Measurements from ENCODE around the gene EPB42. TPM values are rescaled to one million over a fixed set of nuclear protein-coding genes. Genes with fewer than 3 reads are reported as not detected.
A peak's percentile ranks its signal among the peaks of the same experiment; 100 is the strongest.
"Not testable (repeated sequence)": the region's sequence is repeated elsewhere in the genome, so short reads cannot be mapped to it uniquely, and the experiment has no call there.

EPB42 gene
- total and polyA plus RNA-seq, 4 donors, result 0.60 TPM; not detected in 3

- Histone ChIP-seq H3K36me3 (ENCODE audit: control insufficient read depth in 1 of 2, insufficient read depth in 2 of 2, low read length in 1 of 2) (no peaks in the 10 kb centered on the region), H3K27me3 (ENCODE audit: control insufficient read depth in 1 of 2, insufficient read depth in 2 of 2, low read length in 1 of 2) (no peaks in the 10 kb centered on the region), H3K27ac (ENCODE audit: low read depth in 1 of 2, low read length in 2 of 2) (no peak overlapping the region), H3K9me3 (ENCODE audit: control insufficient read depth, low read length) (no peaks in the 10 kb centered on the region), H3K4me3 (ENCODE audit: low read length in 2 of 2) (no peak overlapping the region), H3K4me1 (ENCODE audit: control insufficient read depth in 1 of 2, insufficient read depth in 2 of 2, low read length in 2 of 2) (no peaks in the 10 kb centered on the region)
- ATAC-seq (ENCODE audit: low FRiP score) (no peak), DNase-seq (no peak)
- intact Hi-C loops (cut with DNase I), result no loop called here
- WGBS, 2 donors, result 93 to 97% methylated on average over 6 of the region's 6 CpGs
These were observed 14.7 kb upstream of the EPB42 start for GRCh38 chr15:43235536-43235935.

- ATAC-seq (ENCODE audit: low FRiP score) (no peak), DNase-seq (no peak)
- no peak overlapping the region for H3K4me3 ChIP-seq (ENCODE audit: low read length in 2 of 2)
- H3K27me3 ChIP-seq (ENCODE audit: control insufficient read depth in 1 of 2, insufficient read depth in 2 of 2, low read length in 1 of 2), result no peaks in the 10 kb centered on the region
- intact Hi-C loops (cut with DNase I), result no loop called here
- H3K9me3 ChIP-seq (ENCODE audit: control insufficient read depth, low read length), result no peaks in the 10 kb centered on the region
- no peaks in the 10 kb centered on the region for H3K36me3 ChIP-seq (ENCODE audit: control insufficient read depth in 1 of 2, insufficient read depth in 2 of 2, low read length in 1 of 2)
- H3K27ac ChIP-seq (ENCODE audit: low read depth in 1 of 2, low read length in 2 of 2), result no peak overlapping the region
- H3K4me1 ChIP-seq (ENCODE audit: control insufficient read depth in 1 of 2, insufficient read depth in 2 of 2, low read length in 2 of 2), result no peaks in the 10 kb centered on the region
- WGBS, 2 donors, result 95 to 98% methylated on average over 3 of the region's 3 CpGs
These were observed 11.6 kb upstream of the EPB42 start for GRCh38 chr15:43232289-43232874.

- Histone ChIP-seq H3K9me3 (ENCODE audit: control insufficient read depth, low read length) (no peaks in the 10 kb centered on the region), H3K36me3 (ENCODE audit: control insufficient read depth in 1 of 2, insufficient read depth in 2 of 2, low read length in 1 of 2) (no peaks in the 10 kb centered on the region), H3K27ac (ENCODE audit: low read depth in 1 of 2, low read length in 2 of 2) (no peak overlapping the region), H3K4me3 (ENCODE audit: low read length in 2 of 2) (no peak overlapping the region), H3K27me3 (ENCODE audit: control insufficient read depth in 1 of 2, insufficient read depth in 2 of 2, low read length in 1 of 2) (no peaks in the 10 kb centered on the region), H3K4me1 (ENCODE audit: control insufficient read depth in 1 of 2, insufficient read depth in 2 of 2, low read length in 2 of 2) (no peaks in the 10 kb centered on the region)
- intact Hi-C loops (cut with DNase I), result no loop called here
- no peak for DNase-seq
- peak; percentile 37 for ATAC-seq (ENCODE audit: low FRiP score)
- 65 to 79% methylated on average over 2 of the region's 2 CpGs for WGBS, 2 donors
These were observed 9.9 kb upstream of the EPB42 start for GRCh38 chr15:43230640-43231115.

GRCh38 chr15:43229977-43230376 lies 9.2 kb upstream of the EPB42 start:
- no peak overlapping the region for H3K27ac ChIP-seq (ENCODE audit: low read depth in 1 of 2, low read length in 2 of 2)
- 65% methylated on average over 5 of the region's 5 CpGs for WGBS, 2 donors
- DNase-seq (no peak), ATAC-seq (ENCODE audit: low FRiP score) (peak; percentile 20)
- H3K36me3 ChIP-seq (ENCODE audit: control insufficient read depth in 1 of 2, insufficient read depth in 2 of 2, low read length in 1 of 2), result no peaks in the 10 kb centered on the region
- intact Hi-C loops (cut with DNase I), result no loop called here
- no peaks in the 10 kb centered on the region for H3K4me1 ChIP-seq (ENCODE audit: control insufficient read depth in 1 of 2, insufficient read depth in 2 of 2, low read length in 2 of 2)
- H3K27me3 ChIP-seq (ENCODE audit: control insufficient read depth in 1 of 2, insufficient read depth in 2 of 2, low read length in 1 of 2), result no peaks in the 10 kb centered on the region
- H3K4me3 ChIP-seq (ENCODE audit: low read length in 2 of 2), result no peak overlapping the region
- H3K9me3 ChIP-seq (ENCODE audit: control insufficient read depth, low read length), result no peaks in the 10 kb centered on the region

GRCh38 chr15:43226436-43227305 lies 5.9 kb upstream of the EPB42 start:
- ATAC-seq (ENCODE audit: low FRiP score) (no peak), DNase-seq (no peak)
- WGBS, 2 donors, result 96% methylated on average over 54 to 57 of the region's 57 CpGs
- Histone ChIP-seq H3K27ac (ENCODE audit: low read depth in 1 of 2, low read length in 2 of 2) (no peak overlapping the region), H3K4me1 (ENCODE audit: control insufficient read depth in 1 of 2, insufficient read depth in 2 of 2, low read length in 2 of 2) (no peaks in the 10 kb centered on the region), H3K4me3 (ENCODE audit: low read length in 2 of 2) (no peak overlapping the region), H3K27me3 (ENCODE audit: control insufficient read depth in 1 of 2, insufficient read depth in 2 of 2, low read length in 1 of 2) (no peaks in the 10 kb centered on the region), H3K9me3 (ENCODE audit: control insufficient read depth, low read length) (no peaks in the 10 kb centered on the region), H3K36me3 (ENCODE audit: control insufficient read depth in 1 of 2, insufficient read depth in 2 of 2, low read length in 1 of 2) (no peaks in the 10 kb centered on the region)
- intact Hi-C loops (cut with DNase I), result loop anchor here in 1 of 2 donors (1.0 kb wide), 1 partner anchor 62 kb away; no protein-coding TSS in a partner anchor

- not testable (repeated sequence) for H3K27me3 ChIP-seq (ENCODE audit: control insufficient read depth in 1 of 2, insufficient read depth in 2 of 2, low read length in 1 of 2); H3K27ac ChIP-seq (ENCODE audit: low read depth in 1 of 2, low read length in 2 of 2); H3K9me3 ChIP-seq (ENCODE audit: control insufficient read depth, low read length); H3K4me1 ChIP-seq (ENCODE audit: control insufficient read depth in 1 of 2, insufficient read depth in 2 of 2, low read length in 2 of 2); ATAC-seq (ENCODE audit: low FRiP score); H3K36me3 ChIP-seq (ENCODE audit: control insufficient read depth in 1 of 2, insufficient read depth in 2 of 2, low read length in 1 of 2); H3K4me3 ChIP-seq (ENCODE audit: low read length in 2 of 2); DNase-seq
- WGBS, 2 donors, result 90 to 97% methylated on average over 12 of the region's 12 CpGs
- intact Hi-C loops (cut with DNase I), result loop anchor here (2.0 kb wide), 2 partner anchors 59 to 61 kb away; no protein-coding TSS in a partner anchor
These were observed 5.1 kb upstream of the EPB42 start for GRCh38 chr15:43225950-43226255.

GRCh38 chr15:43225201-43225949 lies 4.6 kb upstream of the EPB42 start:
- Histone ChIP-seq H3K4me1 (ENCODE audit: control insufficient read depth in 1 of 2, insufficient read depth in 2 of 2, low read length in 2 of 2) (no peaks in the 10 kb centered on the region), H3K27ac (ENCODE audit: low read depth in 1 of 2, low read length in 2 of 2) (no peak overlapping the region), H3K9me3 (ENCODE audit: control insufficient read depth, low read length) (no peaks in the 10 kb centered on the region), H3K27me3 (ENCODE audit: control insufficient read depth in 1 of 2, insufficient read depth in 2 of 2, low read length in 1 of 2) (no peaks in the 10 kb centered on the region), H3K4me3 (ENCODE audit: low read length in 2 of 2) (no peak overlapping the region), H3K36me3 (ENCODE audit: control insufficient read depth in 1 of 2, insufficient read depth in 2 of 2, low read length in 1 of 2) (no peaks in the 10 kb centered on the region)
- DNase-seq, result no peak
- peak; percentile 78 for ATAC-seq (ENCODE audit: low FRiP score)
- WGBS, 2 donors, result 44% methylated on average over 16 of the region's 16 CpGs
- intact Hi-C loops (cut with DNase I), result loop anchor here (2.0 kb wide), 2 partner anchors 59 to 61 kb away; no protein-coding TSS in a partner anchor

GRCh38 chr15:43221422-43221821 lies 604 bp upstream of the EPB42 start:
- no peak overlapping the region for H3K27ac ChIP-seq (ENCODE audit: low read depth in 1 of 2, low read length in 2 of 2)
- WGBS, 2 donors, result 83 to 89% methylated on average over 1 of the region's 1 CpG
- H3K4me3 ChIP-seq (ENCODE audit: low read length in 2 of 2), result no peak overlapping the region
- no peaks in the 10 kb centered on the region for H3K4me1 ChIP-seq (ENCODE audit: control insufficient read depth in 1 of 2, insufficient read depth in 2 of 2, low read length in 2 of 2)
- intact Hi-C loops (cut with DNase I), result no loop called here
- no peaks in the 10 kb centered on the region for H3K9me3 ChIP-seq (ENCODE audit: control insufficient read depth, low read length)
- no peaks in the 10 kb centered on the region for H3K36me3 ChIP-seq (ENCODE audit: control insufficient read depth in 1 of 2, insufficient read depth in 2 of 2, low read length in 1 of 2)
- H3K27me3 ChIP-seq (ENCODE audit: control insufficient read depth in 1 of 2, insufficient read depth in 2 of 2, low read length in 1 of 2), result no peaks in the 10 kb centered on the region
- ATAC-seq (ENCODE audit: low FRiP score), result no peak
- DNase-seq, result no peak
